ENCODE data around the gene DPP7.
"Not testable (repeated sequence)": the region's sequence is repeated elsewhere in the genome, so short reads cannot be mapped to it uniquely, and the experiment has no call there.

Gene DPP7

GRCh38 chr9:137147793-137148160 lies 33.2 kb upstream of the DPP7 start:
- DNase-seq, result no peak

- DNase-seq, result no peak
These were observed 32.7 kb upstream of the DPP7 start for GRCh38 chr9:137147091-137147792.

GRCh38 chr9:137146527-137146918 lies 32.0 kb upstream of the DPP7 start:
- DNase-seq, result no peak

GRCh38 chr9:137145731-137146526 lies 31.4 kb upstream of the DPP7 start:
- DNase-seq, result no peak

DNA sequence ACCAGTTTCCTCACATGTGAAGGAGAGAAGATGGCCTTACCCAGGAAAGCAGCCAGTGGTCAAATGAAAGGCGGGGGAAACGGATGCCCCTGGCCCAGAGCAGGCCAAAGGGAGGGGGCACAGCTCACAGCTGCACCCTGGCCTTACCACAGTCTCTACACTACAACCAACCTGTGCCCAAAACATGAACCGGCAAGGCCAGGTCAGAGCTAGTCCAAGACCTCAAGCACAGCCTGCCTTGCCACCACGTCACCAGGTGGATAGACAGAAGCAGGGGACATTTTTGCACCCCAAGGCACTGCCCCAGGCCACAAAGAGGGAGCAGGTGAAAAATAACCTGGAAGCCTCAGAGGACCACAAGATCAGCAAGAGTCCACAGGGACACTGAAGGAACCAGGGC lies 28.9 kb upstream of the DPP7 start:
- no peak for DNase-seq

DNA sequence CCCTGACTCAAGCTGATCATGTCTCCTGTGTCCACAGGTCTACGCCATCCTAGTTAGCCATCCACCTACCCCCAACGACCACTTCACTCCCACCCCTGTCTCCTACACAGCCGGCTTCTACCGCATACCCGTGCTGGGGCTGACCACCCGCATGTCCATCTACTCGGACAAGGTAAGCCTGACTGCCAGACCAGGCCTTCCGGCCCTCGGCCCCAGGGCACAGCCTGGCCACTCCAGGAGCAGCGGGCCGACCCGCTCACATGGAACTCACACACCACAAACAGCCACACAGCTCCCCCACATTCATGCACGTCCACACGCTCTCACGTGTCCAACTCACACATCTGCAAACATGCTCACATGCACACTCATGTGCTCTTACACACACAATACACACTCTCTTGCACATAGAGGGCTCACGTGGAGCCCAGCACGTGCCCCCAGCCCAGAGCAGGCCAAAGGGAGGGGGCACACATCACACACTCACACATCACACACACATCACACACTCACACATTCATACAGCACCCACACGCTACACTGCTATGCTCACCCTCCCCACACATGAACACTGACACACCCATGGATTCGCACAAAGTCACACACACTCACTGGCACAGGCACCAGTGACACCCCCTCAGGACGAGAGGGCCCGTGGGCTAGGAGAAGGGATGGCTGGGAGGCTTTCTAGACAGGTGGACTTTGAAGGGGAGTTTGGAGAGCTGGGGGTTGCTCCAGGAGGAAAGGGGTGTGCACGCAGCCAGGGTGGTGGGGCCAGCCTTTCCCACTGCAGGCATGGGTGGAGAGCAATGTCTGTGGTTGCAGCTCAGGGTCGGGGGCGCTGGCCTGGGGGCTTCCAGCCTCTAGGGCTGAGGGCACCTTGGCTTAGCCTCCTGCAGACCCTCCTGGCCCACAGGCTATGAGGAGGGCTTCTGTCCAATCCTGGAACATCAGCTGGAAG lies 27.7 kb upstream of the DPP7 start:
- DNase-seq, result no peak

- no peak for DNase-seq
These were observed 26.7 kb upstream of the DPP7 start for GRCh38 chr9:137141050-137141810.

DNA sequence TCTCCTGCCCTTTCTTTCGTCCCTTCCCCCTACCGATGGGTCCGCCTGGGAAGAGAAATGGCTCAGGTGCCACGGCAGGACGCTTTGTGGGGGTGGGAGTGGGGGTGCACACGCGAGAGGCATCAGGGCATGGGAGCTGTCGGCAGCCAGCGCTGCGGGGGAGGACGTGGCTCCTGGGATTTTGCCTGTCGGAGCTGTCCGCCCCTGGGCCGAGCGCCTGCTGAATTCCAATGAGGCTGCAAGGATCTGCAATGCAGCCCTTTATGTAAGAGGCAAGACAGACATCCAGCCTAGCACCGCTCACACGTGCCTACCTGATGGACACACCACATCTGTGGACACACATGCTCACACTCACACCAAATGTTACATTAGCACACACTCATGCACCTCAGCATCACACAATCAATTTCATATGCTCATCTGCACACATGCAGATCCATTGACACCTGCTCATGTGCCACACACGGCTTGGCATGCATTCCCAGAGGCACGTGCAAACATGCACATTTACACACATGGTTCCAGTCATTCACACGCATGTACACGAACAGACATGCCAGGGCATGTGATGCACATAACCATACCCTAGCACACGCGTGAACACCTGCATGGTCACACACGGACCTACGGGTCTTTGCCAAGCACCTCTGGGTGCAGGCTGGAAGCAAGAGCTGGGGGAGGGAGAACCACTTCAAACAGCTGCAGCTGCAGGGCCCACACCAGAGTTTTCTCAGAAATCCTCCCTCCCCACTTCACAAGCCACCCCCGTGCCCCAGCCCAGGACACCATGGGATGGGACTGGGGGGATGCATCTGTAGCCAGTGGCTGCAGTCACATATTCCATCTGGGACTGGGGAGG lies 25.8 kb upstream of the DPP7 start:
- DNase-seq, result no peak

DNA sequence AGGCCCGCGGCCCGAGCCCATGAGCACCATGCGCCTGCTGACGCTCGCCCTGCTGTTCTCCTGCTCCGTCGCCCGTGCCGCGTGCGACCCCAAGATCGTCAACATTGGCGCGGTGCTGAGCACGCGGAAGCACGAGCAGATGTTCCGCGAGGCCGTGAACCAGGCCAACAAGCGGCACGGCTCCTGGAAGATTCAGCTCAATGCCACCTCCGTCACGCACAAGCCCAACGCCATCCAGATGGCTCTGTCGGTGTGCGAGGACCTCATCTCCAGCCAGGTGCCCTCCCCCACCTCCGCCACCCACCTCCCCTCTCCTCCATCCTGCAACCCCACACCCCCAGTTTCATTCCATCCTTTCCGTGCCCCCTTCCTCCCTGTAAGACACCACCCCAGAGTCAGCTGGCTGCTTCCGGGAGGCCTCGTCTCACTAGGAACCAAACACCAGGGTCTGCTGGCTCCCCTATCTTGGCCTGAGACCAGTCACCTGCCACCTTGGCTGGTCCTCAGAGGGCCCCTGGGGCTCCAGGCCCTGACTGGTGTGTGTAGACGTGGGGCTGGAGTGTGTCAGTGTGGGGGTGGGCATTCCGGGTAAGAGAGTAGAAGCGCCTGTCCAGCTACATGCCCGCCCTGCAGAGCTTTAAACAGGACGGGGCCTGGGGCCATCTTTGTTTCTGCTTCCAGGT lies 25.1 kb upstream of the DPP7 start:
- no peak for DNase-seq

DNA sequence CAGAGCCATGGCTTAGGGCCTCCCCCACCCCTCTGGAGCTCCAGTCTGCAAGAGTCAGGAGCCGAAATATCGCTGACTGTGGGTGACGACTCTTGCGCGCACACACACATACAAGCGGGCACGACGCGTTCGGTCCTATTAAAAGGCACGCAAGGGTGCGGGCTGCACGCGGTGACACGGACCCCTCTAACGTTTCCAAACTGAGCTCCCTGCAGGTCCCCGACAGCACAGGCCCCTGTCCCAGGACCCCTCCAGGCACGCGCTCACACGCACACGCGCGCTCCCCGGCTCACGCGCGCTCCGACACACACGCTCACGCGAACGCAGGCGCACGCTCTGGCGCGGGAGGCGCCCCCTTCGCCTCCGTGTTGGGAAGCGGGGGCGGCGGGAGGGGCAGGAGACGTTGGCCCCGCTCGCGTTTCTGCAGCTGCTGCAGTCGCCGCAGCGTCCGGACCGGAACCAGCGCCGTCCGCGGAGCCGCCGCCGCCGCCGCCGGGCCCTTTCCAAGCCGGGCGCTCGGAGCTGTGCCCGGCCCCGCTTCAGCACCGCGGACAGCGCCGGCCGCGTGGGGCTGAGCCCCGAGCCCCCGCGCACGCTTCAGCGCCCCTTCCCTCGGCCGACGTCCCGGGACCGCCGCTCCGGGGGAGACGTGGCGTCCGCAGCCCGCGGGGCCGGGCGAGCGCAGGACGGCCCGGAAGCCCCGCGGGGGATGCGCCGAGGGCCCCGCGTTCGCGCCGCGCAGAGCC lies 24.4 kb upstream of the DPP7 start, which contains the start of gene GRIN1:
TSS of gene GRIN1 (plus strand) at position 433 of the 746 bp plus-strand sequence. CDS start 333 bp downstream, outside the sequence.
- peak in 1 of 2 donors; percentile 37 for DNase-seq

DNA sequence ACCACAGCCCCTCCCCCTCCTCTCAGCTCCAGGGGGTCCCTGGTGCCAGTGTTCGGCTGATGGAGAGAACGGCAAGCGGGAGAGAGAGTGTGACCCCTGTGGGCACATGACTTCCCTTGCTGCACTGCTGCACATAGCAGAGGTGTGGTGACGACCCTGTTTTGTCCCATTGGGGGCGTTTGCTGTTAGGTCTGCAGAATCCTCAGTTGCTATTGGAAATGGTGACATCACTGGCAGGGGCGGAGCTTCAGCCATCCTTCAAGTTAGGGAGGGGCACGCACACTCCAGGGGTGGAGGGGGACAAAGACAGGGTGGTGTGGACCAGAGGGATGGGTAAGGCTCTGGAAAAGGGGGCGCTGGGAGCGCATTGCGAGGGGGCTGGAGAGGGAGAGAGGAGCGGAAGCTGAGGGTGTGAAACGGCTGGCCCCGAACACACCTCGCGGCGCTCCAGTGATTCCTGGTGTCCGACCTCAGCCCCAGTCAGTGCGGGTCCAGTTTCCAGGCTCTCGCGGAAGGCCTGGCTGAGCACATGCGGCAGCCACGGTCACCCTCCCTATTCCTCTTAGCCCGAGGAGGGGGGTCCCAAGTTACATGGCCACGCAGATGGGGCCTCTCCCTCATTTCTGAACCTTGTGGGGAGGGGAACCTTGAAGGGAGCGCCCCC lies 23.7 kb upstream of the DPP7 start:
- no peak for DNase-seq

- no peak for DNase-seq
These were observed 22.5 kb upstream of the DPP7 start for GRCh38 chr9:137136881-137137607.

DNA sequence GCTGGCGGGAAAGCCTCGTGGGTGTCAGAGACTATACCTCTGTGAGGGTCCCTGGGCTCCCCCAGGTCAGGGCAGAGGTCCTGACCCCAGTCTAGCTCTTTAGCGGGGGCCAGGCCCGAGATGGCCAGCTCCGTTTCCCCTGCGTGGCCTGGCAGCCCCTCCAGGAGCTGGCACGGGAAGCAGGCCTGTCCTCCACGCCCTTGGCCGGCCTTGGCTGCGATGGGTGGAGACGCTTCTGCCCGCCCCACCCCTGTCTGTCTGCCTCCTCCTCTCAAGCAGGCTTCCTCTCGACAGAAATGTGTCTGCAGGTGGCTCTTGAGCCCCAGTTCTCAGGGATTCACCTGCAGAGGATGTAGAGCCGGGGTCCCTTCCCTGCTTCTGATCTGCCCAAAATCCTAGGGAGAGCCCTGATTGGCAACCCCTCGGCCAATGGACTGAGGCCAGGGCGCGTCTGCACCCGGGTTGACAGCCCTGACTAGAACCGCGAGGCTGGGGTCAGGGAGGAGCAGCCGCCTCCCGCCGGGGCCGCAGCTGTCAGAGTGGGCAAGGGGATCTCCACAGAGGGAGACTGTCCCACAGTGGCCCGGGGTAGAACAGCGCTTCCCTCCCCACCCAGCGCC lies 21.8 kb upstream of the DPP7 start:
- DNase-seq, result no peak

DNA sequence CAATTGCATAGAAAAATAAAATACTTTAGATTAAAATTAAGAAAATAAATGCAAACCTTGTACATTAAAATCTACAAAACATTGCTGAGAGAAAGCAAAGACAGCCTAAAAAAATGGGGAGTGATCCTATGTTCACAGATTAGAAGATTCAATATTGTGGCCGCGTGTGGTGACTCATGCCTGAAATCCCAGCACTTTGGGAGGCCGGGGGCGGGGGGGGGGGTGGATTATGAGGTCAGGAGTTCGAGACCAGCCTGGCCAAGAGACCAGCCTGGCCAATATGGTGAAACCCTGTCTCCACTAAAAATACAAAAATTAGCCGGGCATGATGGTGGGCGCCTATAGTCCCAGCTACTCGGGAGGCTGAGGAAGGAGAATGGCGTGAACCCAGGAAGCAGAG lies 20.6 kb upstream of the DPP7 start:
- DNase-seq, result not testable (repeated sequence)

- DNase-seq, result no peak
These were observed 19.7 kb upstream of the DPP7 start for GRCh38 chr9:137134191-137134590.

- DNase-seq, result no peak
These were observed 15.7 kb upstream of the DPP7 start for GRCh38 chr9:137130176-137130755.

GRCh38 chr9:137129456-137130175 lies 15.1 kb upstream of the DPP7 start:
- peak; percentile 90 to 91 for DNase-seq

Data from CD4-positive, alpha-beta T cell treated with Interferon alpha-2 for 1 hour (primary cell).